HK-2 (cell line): ENCODE data around the gene SLC4A4.

Experiments used
- DNase-seq: peaks from one replicate; pipeline ENCODE4 v3.0.0-alpha.2; 2018; ENCODE audit not compliant: unreplicated experiment

The SLC4A4 gene

DNA sequence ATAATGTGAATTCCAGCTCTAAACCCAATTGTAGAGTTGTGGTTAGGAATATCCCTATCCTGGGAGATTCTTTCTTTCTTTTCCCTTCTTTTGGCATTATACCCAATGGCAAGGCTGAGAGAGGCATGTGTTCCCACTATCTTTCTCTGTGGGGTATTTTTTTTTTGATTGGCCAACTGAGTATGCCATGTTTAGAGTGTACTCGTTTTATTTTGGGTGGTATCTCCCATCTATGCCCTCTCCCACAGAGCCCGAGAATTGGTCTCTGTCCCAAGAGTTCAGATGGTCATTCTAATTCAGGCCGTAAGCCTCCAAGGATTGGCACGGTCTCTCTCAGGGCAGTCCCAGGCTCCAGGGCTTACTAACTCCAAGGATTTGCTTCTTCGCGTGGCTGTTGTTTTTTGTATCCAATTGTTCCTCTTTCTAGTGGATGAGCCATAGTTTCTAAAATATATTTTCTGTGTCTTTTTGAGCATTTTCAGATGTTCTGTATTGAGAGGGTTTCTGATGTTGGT, 198.8 kb downstream of the SLC4A4 start:
- no peak for DNase-seq

DNA sequence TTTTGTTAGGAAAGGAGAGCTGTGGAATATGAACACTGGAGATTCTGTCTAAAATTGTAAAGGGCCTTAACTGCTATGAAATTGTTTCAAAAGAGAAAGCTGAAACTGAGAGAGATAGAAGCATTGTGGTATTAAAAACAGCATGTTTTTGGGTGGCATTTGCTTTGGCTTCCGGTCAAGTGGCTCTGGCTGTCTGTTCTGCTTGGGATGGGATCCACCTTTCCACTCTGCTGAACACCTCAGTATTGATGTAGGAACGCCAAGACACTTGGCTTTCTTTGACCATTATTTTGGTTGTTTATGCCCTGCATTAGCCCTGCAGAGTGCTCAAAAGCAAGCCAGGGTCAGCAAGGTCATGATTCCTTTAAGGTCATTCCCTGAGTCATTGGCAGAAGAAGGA, 199.7 kb downstream of the SLC4A4 start:
- DNase-seq: no peak

DNA sequence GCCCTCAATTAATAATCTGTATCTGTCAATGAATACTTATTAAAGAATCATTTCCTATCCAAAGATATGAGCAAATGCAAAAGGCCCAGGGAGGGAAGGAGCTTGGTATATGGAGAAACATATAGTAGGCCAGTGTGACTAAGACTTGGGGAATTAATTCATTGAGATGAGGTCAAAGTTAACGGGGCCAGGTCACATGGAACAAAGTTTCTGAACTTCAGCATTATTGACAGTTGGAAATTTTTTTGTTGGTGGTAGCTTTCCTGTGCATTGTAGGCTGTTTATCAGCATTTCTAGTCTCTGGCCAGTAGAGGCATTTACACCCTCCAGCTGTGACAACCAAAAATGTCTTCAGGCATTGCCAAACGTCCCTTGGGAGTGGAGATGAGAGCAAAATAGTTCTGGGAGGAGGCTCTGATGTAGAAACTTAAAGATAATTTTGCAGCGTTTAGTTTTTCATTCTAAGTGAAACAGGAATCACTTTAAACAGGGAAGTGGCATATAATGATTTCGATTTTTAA, 202.0 kb downstream of the SLC4A4 start:
- DNase-seq: no peak

DNA sequence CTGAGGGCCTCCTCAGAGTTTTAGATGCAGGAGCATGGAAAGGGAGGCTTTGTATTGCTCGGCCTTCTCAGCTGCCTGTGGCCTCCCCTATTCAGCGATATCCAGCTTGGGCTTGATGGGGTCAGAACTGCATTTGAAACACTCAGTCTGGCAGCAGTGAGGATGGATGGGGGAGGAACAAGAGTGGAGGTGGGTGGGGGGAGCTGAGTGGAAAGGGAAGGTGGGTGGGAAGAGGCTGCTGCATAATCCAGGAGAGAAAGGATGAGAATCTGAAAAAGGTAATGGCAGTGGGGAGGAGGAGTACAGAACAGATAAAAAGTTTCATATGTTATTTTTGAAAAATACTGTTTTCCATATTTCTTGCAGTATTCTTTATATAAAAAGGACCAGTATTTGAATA, 202.7 kb downstream of the SLC4A4 start:
- DNase-seq: no peak

DNA sequence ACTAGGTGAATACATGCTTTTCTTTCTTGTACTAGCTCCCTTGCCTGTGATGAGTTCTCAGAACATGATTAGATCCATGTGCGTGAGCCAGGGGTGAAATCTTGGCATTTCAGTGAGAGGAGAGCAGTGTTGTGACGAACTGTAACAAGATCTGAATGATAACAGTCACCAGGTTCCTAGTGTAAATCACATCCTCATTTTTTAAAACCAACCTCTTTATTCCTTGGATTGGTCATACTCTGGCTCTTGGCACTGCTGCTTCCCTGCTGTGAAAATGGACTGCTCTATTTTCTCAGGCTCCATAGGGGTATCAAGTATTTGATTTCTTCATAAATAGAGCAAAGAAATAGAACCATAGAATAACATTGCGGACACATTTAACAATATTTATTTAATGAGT, 206.3 kb downstream of the SLC4A4 start:
- no peak for DNase-seq

DNA sequence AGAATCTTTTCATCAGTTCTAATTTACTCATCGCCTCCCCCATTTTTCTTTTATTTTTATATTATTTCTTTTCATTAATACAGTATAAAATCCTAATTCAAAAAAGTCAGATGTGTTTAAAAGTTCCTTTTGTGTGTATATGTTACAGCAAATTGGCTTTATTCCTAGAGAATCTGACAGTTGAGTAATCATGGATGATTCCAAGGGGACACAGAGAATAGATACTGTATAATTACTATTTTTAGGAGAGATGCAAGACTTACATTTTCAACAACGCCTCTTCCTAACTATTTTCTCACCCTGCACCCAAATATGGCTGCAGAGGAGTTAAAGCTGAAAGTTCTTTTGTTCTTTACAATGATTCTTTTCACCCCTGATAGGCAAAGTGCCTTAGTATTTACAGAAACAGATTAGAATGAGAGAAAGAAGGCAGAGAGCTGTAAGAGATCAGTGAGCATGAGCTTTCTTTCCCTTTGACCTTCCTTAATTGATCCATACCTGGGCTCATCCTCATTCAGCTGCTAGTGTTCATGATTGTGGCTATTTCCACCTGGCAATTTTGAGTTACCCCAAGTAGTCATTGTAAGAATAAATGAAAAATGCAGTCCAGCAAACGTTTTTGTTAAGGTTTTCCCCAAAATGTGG, 210.8 kb downstream of the SLC4A4 start:
- no peak for DNase-seq

DNA sequence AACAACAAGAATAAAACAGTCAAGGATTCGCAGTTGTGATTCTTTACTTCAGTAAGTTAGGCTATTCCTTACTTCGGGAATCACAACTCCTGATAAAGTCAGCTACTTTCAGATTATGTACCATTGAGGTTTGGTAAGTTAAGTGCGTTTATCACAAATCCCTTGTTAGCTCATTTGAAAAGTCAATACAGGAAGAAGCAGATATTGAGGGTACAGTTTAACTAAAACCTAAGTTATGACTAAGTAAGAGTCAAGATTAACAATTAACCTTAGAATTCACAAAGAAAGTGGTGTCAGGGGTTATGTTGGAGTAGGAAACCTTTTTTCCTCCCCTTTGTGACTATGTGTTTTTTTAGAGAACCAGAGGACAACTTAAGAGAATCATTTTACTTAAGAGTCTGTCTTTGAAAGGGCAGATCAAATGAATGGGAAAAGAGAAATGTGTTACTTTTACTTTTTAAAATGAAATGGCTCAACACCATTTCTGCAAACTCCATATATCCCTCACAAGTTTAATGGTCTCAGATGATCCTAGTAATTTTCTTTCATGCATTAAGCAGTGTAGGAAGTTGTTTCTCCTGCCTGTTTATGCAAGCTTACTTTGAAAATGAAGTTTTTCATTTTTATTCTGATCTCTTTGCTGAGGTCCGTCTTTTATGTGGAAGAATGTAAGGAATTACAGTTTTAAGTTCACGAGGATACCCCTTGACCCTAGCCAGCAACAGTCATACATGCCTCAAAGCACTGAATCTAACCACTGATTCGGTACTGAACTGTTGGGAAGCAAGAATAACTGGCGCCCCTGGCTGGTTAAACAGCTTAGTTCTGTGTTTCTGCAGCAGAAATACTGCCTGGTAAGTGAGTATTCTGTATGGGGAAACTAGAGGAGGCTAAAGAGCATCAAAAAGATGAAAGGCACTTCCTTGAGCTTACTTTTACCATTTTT, 211.7 kb downstream of the SLC4A4 start:
- peak; percentile 46 for DNase-seq

DNA sequence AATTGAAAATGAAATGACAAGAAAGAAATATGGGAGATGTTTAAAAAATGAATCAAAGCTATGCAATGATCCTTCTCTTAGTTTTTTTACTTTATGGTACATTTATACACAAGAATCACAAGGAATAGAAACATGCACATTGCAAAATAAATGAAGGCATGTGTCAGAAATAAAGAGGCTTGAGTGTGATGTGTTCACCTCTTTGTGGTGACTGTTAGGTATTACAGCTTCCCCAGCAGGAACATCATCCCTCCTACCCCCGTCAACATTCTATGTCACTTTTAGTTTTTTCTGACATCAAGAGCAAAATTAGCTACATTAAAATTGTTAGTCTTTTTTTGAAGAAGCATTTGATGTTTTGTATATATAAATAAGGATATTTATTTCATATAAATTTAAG, 214.8 kb downstream of the SLC4A4 start:
- DNase-seq: no peak

DNA sequence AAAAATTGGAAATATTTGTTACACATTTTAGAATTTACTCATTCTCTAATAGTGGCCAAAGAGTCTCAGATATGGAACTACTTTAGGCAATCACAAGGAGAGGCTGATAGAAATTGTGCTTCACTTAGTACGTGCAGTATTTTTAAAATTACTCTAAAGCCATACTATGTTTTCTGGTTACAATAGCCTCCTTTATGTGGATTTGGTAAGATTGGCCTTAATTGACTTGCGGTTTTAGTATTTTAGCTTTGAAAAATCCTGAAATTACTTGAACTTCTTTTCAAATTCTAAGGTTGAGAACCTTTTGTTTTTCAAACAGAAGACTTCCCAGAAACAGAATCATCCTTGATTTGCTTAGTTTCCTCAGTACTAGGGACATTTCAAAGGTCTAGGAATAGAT, 215.2 kb downstream of the SLC4A4 start:
- DNase-seq: no peak

DNA sequence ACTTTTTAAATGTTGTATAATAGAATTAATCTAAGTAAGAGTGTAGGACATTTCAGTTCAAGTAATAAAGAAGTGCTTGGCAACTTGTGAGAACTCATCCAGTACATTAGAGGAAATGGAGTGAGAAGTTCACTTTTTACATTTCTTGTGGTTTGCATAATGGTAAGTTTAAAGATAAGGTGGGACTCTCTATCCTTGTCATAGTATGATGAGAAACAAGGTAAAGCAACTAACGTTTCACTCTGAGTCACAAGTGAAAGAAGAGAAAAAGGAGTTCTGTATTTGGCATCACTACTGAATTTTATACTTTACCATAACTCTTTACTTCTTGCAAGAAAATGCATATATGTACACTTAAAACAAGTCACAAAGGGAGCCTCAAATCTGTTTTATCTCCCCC, 219.4 kb downstream of the SLC4A4 start:
- no peak for DNase-seq

DNA sequence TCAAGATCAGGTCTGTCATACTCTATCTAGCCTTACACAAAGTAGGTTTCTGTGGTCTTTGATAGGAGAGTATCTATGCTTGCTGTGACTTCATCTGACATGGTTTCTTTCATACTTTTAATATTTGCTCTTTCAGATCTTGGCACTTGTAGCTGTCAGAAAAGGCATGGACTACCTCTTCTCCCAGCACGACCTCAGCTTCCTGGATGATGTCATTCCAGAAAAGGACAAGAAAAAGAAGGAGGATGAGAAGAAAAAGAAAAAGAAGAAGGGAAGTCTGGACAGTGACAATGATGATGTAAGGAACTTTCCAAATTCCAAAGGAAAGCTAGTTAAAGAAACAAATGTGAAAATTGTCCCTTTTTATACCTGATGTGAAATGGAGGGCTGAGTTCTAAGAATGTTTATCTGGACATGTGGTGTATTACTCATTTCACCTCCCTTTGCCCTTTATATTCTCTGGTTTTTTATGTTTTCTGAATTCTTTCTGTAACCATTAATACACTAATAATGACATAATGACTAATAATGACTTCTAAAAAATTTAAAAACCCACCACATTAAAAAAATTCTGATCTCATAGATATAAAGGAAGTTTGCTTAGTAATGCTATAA, 221.2 kb downstream of the SLC4A4 start:
- no peak for DNase-seq

DNA sequence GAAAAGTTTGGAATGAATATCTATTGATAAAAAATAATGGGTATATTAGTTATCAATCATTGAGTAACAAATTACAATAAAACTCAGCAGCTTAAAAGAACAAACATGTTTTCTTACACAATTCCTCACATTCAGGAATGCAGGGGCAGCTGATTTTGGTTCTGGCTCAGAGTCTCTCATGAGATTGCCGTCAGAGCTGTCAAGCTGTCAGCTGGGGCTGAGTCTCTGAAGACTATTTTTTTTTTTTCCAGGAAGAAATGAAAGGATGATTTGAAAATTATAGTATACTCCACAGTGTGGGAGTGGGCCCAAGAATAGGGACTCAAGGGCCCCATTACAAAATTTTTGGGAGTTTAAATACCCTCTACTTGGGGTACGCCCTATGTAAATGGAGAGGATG, 226.0 kb downstream of the SLC4A4 start:
- no peak for DNase-seq

DNA sequence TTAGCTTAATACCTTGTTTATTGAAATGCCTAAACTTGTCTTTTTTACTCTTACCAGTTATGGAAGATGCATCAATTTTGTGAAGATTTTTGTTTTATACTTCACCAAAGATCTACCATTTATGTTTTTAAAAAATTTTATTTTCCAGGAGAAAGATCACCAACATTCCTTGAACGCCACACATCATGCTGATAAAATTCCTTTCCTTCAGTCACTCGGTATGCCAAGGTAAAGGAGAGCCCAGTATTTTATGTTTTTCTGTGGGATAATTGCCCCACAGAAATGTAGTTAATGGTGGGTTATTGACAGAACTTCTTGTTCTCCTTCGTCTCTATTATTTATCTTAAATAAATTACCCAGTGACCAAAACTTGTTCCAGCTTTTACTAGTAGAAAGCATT, 228.0 kb downstream of the SLC4A4 start:
- no peak for DNase-seq

DNA sequence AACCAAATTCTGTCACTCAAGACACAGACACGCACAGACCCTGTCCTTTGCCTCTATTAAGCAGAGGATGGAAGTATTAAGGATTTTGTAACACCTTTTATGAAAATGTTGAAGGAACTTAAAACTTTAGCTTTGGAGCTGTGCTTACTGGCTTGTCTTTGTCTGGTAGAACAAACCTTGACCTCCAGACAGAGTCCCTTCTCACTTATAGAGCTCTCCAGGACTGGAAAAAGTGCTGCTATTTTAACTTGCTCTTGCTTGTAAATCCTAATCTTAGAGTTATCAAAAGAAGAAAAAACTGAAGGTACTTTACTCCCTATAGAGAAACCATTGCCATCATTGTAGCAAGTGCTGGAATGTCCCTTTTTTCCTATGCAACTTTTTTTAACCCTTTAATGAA, 229.3 kb downstream of the SLC4A4 start:
- no peak for DNase-seq

DNA sequence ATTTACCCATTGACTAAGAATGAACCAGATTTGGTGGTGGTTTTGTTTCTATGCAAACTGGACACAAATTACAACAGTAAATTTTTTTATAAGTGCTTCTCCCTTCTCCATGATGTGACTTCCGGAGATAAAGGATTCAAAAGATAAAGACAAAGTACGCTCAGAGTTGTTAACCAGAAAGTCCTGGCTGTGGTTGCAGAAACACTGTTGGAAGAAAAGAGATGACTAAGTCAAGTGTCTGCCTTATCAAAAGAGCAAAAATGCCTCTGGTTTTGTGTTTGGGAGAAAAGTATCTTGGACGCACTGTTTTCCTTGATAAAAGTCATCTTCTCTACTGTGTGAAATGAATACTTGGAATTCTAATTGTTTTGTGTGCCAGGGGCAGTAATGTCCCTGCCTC, 231.7 kb downstream of the SLC4A4 start:
- no peak for DNase-seq

DNA sequence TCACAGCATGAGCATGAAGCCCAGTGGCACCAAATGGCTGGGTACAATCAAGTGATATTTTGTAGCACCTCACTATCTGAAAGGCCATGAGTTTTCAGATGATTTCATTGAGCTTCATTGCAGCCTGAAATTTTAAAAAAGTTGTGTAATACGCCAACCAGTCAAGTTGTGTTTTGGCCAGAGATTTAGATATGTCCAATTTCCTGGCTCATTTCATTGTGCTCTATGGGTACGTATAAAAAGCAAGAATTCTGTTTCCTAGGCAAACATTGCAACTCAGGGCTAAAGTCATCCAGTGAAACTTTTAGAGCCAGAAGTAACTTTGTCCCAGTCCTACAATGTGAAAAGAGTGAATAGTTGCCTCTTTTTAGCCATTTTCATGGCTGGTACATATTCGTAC, 232.5 kb downstream of the SLC4A4 start:
- DNase-seq: no peak

DNA sequence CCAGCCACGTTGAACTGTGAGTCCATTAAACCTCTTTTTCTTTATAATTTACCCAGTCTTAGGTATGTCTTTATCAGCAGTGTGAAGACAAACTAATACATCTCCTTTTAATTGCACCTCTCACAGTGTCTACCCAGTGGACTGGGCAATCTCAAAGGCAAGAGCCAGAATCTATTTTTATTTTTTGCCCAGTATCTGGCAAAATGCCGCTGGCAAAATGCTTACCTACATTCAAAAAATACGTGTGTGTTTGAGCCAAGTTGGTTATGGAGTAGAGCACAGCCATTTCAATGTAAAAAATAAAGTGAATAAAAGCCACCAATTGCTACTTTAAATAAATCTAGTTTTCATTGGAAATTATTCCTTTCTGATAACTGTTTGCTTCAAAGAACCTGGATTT, 245.2 kb downstream of the SLC4A4 start:
- no peak for DNase-seq

DNA sequence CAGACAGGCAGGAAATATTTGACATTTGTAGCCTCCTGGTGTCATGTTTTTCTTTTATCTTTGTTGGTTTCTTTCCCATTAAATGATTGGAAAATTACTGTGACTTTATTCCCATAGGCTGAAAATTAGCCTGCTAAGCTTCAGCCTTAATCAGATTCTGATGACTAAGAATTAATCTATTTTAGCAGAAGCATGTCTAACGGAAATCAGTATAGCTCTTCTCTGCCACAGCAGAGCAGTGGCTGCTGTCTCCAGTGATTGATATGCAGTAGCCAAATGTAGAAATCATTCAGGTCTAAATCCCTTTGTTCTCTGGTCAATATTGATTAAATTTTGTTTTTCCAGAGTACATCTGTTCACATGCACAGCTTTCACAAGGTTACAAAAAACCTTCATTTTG, 245.8 kb downstream of the SLC4A4 start:
- no peak for DNase-seq

DNA sequence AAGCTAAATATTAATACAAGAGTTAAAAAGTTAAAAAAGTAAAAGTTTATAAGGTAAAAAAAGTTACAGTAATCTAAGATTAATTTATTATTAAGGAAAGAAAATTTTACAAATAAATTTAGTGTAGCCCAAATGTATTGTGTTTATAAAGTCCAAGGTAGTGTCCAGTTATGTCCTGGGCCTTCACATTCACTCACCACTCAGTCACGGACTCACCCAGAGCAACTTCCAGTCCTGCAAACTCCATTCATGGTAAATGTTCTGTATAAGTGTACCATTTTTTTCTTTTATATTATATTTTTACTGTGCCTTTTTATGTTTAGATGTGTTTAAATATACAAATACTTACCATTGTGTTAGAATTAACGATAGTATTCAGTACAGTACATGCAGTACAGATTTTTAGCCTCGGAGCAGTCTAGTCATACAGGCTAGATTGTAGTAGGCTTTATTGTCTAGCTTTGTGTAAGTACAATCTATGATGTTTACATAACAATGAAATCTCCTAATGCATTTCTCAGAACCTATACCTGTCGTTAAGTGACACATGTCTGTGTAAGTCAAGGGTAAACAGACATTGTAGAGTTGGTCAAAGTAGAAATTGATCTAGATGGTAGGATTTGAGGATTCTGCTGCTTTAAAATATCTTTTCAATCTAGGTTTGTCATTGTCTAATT, 247.4 kb downstream of the SLC4A4 start:
- DNase-seq: no peak

DNA sequence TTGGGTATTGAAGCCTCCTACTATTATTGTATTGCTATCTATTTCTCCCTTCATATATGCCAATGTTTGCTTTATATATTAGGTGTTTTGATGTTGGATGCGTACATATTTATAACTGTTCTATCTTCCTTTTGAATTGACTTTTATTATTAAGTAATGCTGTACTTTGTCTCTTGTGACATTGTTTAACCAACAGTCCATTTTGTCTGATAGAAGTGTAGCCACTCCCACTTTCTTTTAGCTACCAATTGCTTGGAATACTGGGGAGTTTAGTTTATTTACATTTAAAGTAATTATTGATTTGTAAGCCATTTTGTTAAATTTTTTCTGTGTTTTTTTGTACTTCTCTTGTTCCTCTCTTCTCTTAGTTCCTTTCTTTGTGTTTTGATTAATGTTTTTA, 249.2 kb downstream of the SLC4A4 start:
- no peak for DNase-seq

DNA sequence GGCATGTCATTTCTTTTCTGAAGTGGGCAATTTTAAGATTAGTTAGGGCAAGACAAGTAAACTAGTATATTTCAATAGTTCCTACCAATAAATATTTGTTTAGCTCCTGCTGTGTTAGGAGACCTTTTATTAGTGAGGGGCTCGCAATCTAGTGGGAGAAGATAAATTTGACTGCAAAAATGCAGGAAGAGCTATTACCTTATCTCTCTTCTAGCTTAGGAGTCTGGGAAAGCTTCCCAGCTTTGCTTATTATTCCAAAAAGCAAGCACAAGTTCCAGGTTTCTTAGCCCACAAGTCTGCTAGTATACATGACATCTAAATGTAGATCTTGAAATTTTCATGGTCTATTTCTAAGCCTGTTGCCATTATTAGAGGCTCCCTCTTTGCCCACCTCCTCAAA, 254.0 kb downstream of the SLC4A4 start:
- DNase-seq: no peak

DNA sequence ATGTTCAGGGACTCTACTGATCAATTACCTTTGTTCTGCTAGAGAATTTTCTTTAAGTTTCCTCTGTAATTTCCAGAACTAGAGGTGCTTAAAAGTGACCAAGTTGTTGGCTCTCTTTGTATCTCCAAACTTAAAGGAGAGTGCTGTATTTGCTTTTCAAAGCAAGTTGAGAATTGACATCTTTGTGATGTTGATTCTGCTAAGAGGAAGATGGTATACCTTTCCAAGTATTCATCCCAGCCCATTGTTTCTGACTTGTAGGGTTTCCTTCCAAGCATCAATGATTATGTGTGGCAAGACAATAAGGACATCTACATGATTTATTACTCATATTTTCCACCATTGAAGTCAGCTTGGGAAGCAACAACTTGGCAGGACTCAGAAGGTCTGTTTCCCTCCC, 254.5 kb downstream of the SLC4A4 start:
- DNase-seq: no peak
